Measurements from ENCODE around the gene CEMP1. TPM values are rescaled to one million over a fixed set of nuclear protein-coding genes. Genes with fewer than 3 reads are reported as not detected.
A peak's percentile ranks its signal among the peaks of the same experiment; 100 is the strongest.

Gene CEMP1
- total and polyA plus RNA-seq, 10 of the 15 experiments (the other 5 are each of a cell fraction or from before 2014, with no cell fraction given): 0.05 to 8.2 (median 1.5) TPM; not detected in 5

DNA sequence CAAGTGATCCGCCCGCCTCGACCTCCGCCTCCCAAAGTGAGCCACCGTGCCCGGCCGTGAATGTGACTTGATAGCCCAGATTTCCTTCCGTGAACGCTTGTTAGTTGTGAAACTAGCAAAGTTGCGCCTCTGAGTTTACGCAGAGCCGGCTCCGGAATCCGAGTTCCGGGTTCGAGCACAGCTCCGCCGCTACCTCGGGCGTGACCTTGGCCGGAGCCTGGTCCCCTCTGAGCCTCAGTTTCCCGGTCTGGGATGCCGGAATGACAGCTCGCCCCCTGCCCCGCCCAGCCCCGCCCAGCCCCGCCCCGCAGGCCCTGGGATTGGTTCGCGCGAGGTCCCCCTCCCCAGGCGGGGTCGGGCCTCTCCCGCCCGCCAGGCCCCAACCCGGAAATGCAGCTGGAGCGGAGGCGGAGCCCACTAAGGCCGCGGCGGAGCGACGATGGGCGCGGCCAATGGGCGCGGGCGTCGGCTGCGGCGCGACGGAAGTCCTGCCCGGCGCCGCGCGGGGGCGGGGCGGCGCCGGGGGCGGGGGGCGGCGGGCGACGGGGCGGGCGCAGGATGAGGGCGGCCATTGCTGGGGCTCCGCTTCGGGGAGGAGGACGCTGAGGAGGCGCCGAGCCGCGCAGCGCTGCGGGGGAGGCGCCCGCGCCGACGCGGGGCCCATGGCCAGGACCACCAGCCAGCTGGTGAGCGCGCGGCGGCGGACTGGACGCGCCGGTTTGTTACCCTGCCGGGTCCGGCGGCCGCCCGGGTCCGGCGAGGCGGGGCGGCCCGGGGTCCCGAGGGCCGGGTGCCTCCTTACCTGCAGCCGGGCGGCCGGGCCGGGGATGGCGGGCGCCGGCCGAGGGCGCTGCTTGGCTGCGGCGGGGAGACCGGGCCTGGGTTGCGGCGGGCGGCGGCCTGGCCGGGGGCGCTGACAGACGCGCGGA lies 6.5 kb upstream of the CEMP1 start, which contains the start of gene PDPK1 (continued):
- TF ChIP-seq MEF2B (IDR thresholded peaks at IDR 0.05; ENCODE audit: partially characterized antibody, poor library complexity, severe bottlenecking) (no peak), PKNOX1 (IDR thresholded peaks at IDR 0.05) (peak; percentile 89), JUNB (IDR thresholded peaks at IDR 0.05) (no peak), SIN3A (IDR thresholded peaks at IDR 0.05; ENCODE audit: low read depth, low read length) (no peak), ELK1 (IDR thresholded peaks at IDR 0.05; ENCODE audit: low read depth, low read length) (no peak), TCF7 (IDR thresholded peaks at IDR 0.05; ENCODE audit: borderline replicate concordance) (no peak), MYC (IDR thresholded peaks at IDR 0.05; ENCODE audit: insufficient read depth, insufficient read length, insufficient replicate concordance, low read length, severe bottlenecking) (no peak), IRF4 (IDR thresholded peaks at IDR 0.05; ENCODE audit: low read depth, low read length) (no peak), PRDM15 (CRISPR knock-in tag; IDR thresholded peaks at IDR 0.05) (no peak), MTA2 (IDR thresholded peaks at IDR 0.05; ENCODE audit: low read depth) (no peak), MYB (IDR thresholded peaks at IDR 0.05; ENCODE audit: borderline replicate concordance, low read depth, low read length) (no peak), IRF5 (IDR thresholded peaks at IDR 0.05; ENCODE audit: borderline replicate concordance) (no peak), FOXK2 (IDR thresholded peaks at IDR 0.05) (no peak), MEF2A (IDR thresholded peaks at IDR 0.05; ENCODE audit: insufficient read depth, low read depth, low read length) (no peak), ZNF24 (IDR thresholded peaks at IDR 0.05) (no peak), SUZ12 (IDR thresholded peaks at IDR 0.05; ENCODE audit: unreplicated experiment) (no peak), JUND (IDR thresholded peaks at IDR 0.05; ENCODE audit: low read depth, low read length) (no peak), ZNF384 (IDR thresholded peaks at IDR 0.05; ENCODE audit: borderline replicate concordance, low read depth, low read length) (no peak), ETV6 (conservative IDR thresholded peaks at IDR 0.05 in 1 of 2, IDR thresholded peaks at IDR 0.05 in 1 of 2; ENCODE audit: borderline replicate concordance in 1 of 2, low read depth in 1 of 2) (no peak)
- TF ChIP-seq, protein P1, sequence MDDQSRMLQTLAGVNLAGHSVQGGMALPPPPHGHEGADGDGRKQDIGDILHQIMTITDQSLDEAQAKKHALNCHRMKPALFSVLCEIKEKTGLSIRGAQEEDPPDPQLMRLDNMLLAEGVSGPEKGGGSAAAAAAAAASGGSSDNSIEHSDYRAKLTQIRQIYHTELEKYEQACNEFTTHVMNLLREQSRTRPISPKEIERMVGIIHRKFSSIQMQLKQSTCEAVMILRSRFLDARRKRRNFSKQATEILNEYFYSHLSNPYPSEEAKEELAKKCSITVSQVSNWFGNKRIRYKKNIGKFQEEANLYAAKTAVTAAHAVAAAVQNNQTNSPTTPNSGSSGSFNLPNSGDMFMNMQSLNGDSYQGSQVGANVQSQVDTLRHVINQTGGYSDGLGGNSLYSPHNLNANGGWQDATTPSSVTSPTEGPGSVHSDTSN (IDR thresholded peaks at IDR 0.05; ENCODE audit: insufficient replicate concordance, low read depth, low read length): peak; percentile 93
